HG02763 (cell line): ENCODE measurements around the gene GXYLT1.
"Not testable (repeated sequence)": the region's sequence is repeated elsewhere in the genome, so short reads cannot be mapped to it uniquely, and the experiment has no call there.

Source experiments
- ATAC-seq: cut with Tn5 transposase; IDR thresholded peaks from one replicate; pipeline ENCODE4 v1.9.1; 2021; ENCODE audit warnings: mild to moderate bottlenecking, moderate library complexity; ENCODE audit not compliant: unreplicated experiment

Gene GXYLT1

GRCh38 chr12:42103155-42103554 lies 41.5 kb downstream of the GXYLT1 start:
- ATAC-seq, result no peak

- ATAC-seq, result no peak
These were observed 42.0 kb downstream of the GXYLT1 start for GRCh38 chr12:42102720-42103119.

- ATAC-seq, result no peak
These were observed 45.2 kb downstream of the GXYLT1 start for GRCh38 chr12:42099433-42099832.

GRCh38 chr12:42097971-42098370 lies 46.7 kb downstream of the GXYLT1 start:
- peak; percentile 83 for ATAC-seq

GRCh38 chr12:42094277-42094676 lies 50.4 kb downstream of the GXYLT1 start:
- ATAC-seq, result no peak

- ATAC-seq, result no peak
These were observed 52.9 kb downstream of the GXYLT1 start for GRCh38 chr12:42091769-42092168.

- no peak for ATAC-seq
These were observed 53.8 kb downstream of the GXYLT1 start for GRCh38 chr12:42090899-42091298.

- ATAC-seq, result no peak
These were observed 58.6 kb downstream of the GXYLT1 start for GRCh38 chr12:42086031-42086430.

- no peak for ATAC-seq
These were observed 59.1 kb downstream of the GXYLT1 start for GRCh38 chr12:42085594-42085993.

- no peak for ATAC-seq
These were observed 60.2 kb downstream of the GXYLT1 start for GRCh38 chr12:42084522-42084921.

- ATAC-seq, result no peak
These were observed 67.7 kb downstream of the GXYLT1 start for GRCh38 chr12:42076976-42077375.

- ATAC-seq, result no peak
These were observed 74.6 kb downstream of the GXYLT1 start for GRCh38 chr12:42070036-42070435.

- no peak for ATAC-seq
These were observed 85.5 kb downstream of the GXYLT1 start for GRCh38 chr12:42059127-42059526.

- peak; percentile 82 for ATAC-seq
These were observed 88.5 kb downstream of the GXYLT1 start for GRCh38 chr12:42056130-42056529.

GRCh38 chr12:42053456-42053855 lies 91.2 kb downstream of the GXYLT1 start:
- ATAC-seq, result no peak

- not testable (repeated sequence) for ATAC-seq
These were observed 95.7 kb downstream of the GXYLT1 start for GRCh38 chr12:42048980-42049379.

GRCh38 chr12:42039577-42039976 lies 105.1 kb downstream of the GXYLT1 start:
- ATAC-seq, result no peak

- ATAC-seq, result no peak
These were observed 105.5 kb downstream of the GXYLT1 start for GRCh38 chr12:42039176-42039575.

GRCh38 chr12:42031847-42032564 lies 112.7 kb downstream of the GXYLT1 start:
- ATAC-seq, result no peak
